K562 (cell line): ENCODE measurements around the gene ARL14EP.

Experiments used
- BRCA1 ChIP-seq, 2 experiments: fragments of 450-650 bp in 1 of 2; sonication (generic) in 1 of 2; formaldehyde crosslinking in 1 of 2; IDR thresholded peaks; 2 replicates each; pipeline versions ENCODE4 v1.5.0 to v1.6.1; 2017 to 2020; ENCODE audit warnings: mild to moderate bottlenecking in 1 of 2, missing genetic modification reagents in 1 of 2
- SIN3A ChIP-seq, 2 experiments: fragments of 150-350 bp in 1 of 2; IDR thresholded peaks; 2 replicates each; pipeline ENCODE4 v1.6.1; 2011 to 2016; ENCODE audit warnings: borderline replicate concordance in 2 of 2, low read depth in 2 of 2, low read length in 2 of 2, mild to moderate bottlenecking in 2 of 2, moderate library complexity in 2 of 2; ENCODE audit not compliant: control insufficient read depth in 1 of 2
- SOX6 ChIP-seq: fragments of 450-650 bp; IDR thresholded peaks from 2 replicates; pipeline ENCODE4 v1.6.1; 2014; ENCODE audit warnings: mild to moderate bottlenecking
- ZEB2 ChIP-seq: fragments of 450-650 bp; IDR thresholded peaks from 2 replicates; pipeline ENCODE4 v1.6.1; 2016
- ZSCAN29 ChIP-seq: fragments of 450-650 bp; IDR thresholded peaks from 2 replicates; pipeline ENCODE4 v1.6.1; 2017
- TF ChIP-seq, protein P1 (sequence below): sonication (generic); formaldehyde crosslinking; IDR thresholded peaks from 2 replicates; pipeline ENCODE4 v1.8.0; 2022; ENCODE audit warnings: mild to moderate bottlenecking, missing genetic modification reagents
- TF ChIP-seq, protein P2 (sequence below), 3 experiments: IDR thresholded peaks in 2 of 3; conservative IDR thresholded peaks in 1 of 3; 2 replicates each; pipeline ENCODE4 v1.5.1; 2011 to 2012; ENCODE audit warnings: low read length in 3 of 3, mild to moderate bottlenecking in 3 of 3, control low read depth in 2 of 3, improper control_type of control experiment in 1 of 3, inconsistent platforms in 1 of 3, low read depth in 1 of 3, mixed read lengths in 1 of 3, moderate library complexity in 1 of 3; ENCODE audit not compliant: insufficient read depth in 2 of 3
- TF ChIP-seq, protein P3 (sequence below): sonication (generic); formaldehyde crosslinking; IDR thresholded peaks from 2 replicates; pipeline ENCODE4 v1.9.0; 2022; ENCODE audit warnings: mild to moderate bottlenecking, missing genetic modification reagents

DNA sequence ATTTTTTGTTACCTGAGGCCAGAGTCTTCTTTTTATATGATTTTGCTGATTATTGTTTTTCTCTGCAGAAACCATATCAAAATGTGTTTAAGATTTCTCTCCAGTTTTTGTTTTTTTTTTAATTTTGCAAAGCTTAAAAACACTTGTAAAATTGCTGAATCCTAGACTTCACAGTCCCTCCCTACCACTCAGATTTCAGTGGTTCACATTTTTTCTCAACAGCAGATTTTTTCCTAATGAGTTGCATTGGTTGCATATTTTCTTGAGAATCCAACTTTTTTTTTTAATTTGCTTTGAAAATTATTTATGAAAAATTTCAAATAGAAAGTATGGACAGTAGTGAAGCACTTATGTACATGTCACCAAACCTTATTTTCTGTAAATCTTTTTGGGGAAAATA is 5.8 kb downstream of the ARL14EP start:
- TF ChIP-seq BRCA1 (IDR thresholded peaks at IDR 0.05) (no peak), BRCA1 (CRISPR knock-in tag; IDR thresholded peaks at IDR 0.05) (no peak), SIN3A (IDR thresholded peaks at IDR 0.05; ENCODE audit: borderline replicate concordance in 2 of 2, control insufficient read depth in 1 of 2, low read depth in 2 of 2, low read length in 2 of 2) (no peak), ZSCAN29 (no peak), ZEB2 (no peak), SOX6 (no peak)
- TF ChIP-seq, protein P1, sequence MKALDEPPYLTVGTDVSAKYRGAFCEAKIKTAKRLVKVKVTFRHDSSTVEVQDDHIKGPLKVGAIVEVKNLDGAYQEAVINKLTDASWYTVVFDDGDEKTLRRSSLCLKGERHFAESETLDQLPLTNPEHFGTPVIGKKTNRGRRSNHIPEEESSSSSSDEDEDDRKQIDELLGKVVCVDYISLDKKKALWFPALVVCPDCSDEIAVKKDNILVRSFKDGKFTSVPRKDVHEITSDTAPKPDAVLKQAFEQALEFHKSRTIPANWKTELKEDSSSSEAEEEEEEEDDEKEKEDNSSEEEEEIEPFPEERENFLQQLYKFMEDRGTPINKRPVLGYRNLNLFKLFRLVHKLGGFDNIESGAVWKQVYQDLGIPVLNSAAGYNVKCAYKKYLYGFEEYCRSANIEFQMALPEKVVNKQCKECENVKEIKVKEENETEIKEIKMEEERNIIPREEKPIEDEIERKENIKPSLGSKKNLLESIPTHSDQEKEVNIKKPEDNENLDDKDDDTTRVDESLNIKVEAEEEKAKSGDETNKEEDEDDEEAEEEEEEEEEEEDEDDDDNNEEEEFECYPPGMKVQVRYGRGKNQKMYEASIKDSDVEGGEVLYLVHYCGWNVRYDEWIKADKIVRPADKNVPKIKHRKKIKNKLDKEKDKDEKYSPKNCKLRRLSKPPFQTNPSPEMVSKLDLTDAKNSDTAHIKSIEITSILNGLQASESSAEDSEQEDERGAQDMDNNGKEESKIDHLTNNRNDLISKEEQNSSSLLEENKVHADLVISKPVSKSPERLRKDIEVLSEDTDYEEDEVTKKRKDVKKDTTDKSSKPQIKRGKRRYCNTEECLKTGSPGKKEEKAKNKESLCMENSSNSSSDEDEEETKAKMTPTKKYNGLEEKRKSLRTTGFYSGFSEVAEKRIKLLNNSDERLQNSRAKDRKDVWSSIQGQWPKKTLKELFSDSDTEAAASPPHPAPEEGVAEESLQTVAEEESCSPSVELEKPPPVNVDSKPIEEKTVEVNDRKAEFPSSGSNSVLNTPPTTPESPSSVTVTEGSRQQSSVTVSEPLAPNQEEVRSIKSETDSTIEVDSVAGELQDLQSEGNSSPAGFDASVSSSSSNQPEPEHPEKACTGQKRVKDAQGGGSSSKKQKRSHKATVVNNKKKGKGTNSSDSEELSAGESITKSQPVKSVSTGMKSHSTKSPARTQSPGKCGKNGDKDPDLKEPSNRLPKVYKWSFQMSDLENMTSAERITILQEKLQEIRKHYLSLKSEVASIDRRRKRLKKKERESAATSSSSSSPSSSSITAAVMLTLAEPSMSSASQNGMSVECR = no peak
- TF ChIP-seq, protein P2, sequence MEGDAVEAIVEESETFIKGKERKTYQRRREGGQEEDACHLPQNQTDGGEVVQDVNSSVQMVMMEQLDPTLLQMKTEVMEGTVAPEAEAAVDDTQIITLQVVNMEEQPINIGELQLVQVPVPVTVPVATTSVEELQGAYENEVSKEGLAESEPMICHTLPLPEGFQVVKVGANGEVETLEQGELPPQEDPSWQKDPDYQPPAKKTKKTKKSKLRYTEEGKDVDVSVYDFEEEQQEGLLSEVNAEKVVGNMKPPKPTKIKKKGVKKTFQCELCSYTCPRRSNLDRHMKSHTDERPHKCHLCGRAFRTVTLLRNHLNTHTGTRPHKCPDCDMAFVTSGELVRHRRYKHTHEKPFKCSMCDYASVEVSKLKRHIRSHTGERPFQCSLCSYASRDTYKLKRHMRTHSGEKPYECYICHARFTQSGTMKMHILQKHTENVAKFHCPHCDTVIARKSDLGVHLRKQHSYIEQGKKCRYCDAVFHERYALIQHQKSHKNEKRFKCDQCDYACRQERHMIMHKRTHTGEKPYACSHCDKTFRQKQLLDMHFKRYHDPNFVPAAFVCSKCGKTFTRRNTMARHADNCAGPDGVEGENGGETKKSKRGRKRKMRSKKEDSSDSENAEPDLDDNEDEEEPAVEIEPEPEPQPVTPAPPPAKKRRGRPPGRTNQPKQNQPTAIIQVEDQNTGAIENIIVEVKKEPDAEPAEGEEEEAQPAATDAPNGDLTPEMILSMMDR (IDR thresholded peaks at IDR 0.05 in 2 of 3, conservative IDR thresholded peaks at IDR 0.05 in 1 of 3; ENCODE audit: insufficient read depth in 2 of 3, low read depth in 1 of 3, low read length in 3 of 3) = no peak
- TF ChIP-seq, protein P3, sequence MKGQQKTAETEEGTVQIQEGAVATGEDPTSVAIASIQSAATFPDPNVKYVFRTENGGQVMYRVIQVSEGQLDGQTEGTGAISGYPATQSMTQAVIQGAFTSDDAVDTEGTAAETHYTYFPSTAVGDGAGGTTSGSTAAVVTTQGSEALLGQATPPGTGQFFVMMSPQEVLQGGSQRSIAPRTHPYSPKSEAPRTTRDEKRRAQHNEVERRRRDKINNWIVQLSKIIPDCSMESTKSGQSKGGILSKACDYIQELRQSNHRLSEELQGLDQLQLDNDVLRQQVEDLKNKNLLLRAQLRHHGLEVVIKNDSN = no peak
